H1 (cell line): ENCODE results near the gene CYP27C1.

Experiments
- SUZ12 ChIP-seq: fragments of 200-600 bp; sonication (generic); IDR thresholded peaks from 2 replicates; pipeline ENCODE4 v1.6.1; 2012; ENCODE audit warnings: mild to moderate bottlenecking, inconsistent platforms, low read length, moderate library complexity, mixed read lengths
- TF ChIP-seq, protein P1 (sequence below), 3 experiments: IDR thresholded peaks; 1 replicate in 2 of 3; 2 replicates in 1 of 3; pipeline versions ENCODE4 v1.5.1 to v1.6.1; 2011; ENCODE audit warnings: low read length in 3 of 3, mild to moderate bottlenecking in 3 of 3, inconsistent platforms in 2 of 3, low read depth in 1 of 3, moderate library complexity in 1 of 3; ENCODE audit not compliant: insufficient read depth in 1 of 3; ENCODE audit errors: control extremely low read depth in 1 of 3

DNA sequence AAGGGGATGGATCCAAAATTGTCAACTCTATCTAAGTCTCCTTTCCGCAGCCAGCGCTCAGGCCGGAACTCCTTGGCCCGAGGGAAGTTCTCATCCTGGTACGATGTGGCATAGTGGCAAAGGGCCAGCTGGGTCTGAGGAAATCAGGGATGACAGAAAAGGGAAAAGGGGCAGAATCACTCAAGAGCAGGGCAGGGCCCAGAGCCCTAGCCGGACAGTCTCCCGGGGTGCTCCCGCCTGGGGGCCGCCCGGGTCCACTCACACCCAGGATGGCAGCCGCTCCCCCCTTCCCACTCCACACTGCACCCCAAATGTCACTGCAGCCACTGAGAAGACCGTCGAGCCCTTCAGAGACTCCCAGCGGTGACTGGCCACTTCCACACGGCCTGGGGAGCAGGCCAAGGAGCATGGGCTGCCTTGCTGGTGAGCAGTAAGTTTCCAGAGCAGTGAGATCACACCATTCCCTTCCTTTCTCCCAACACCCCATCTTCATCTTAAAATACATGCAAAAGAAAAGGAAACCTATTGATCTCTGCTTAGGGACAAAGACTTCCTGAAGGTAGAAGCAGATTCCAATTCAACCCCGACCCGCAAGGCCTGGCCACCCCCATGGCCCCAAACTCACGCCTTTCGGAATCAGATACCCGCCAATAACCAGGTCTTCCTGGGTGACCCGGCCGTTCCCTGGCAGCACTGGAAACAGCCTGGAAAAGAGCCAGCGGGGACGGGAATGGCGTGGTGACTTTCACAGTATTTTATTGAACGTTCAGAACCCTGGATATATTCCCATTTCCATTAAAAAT lies 26.7 kb downstream of the CYP27C1 start:
- TF ChIP-seq SUZ12, result no peak
- TF ChIP-seq, protein P1, sequence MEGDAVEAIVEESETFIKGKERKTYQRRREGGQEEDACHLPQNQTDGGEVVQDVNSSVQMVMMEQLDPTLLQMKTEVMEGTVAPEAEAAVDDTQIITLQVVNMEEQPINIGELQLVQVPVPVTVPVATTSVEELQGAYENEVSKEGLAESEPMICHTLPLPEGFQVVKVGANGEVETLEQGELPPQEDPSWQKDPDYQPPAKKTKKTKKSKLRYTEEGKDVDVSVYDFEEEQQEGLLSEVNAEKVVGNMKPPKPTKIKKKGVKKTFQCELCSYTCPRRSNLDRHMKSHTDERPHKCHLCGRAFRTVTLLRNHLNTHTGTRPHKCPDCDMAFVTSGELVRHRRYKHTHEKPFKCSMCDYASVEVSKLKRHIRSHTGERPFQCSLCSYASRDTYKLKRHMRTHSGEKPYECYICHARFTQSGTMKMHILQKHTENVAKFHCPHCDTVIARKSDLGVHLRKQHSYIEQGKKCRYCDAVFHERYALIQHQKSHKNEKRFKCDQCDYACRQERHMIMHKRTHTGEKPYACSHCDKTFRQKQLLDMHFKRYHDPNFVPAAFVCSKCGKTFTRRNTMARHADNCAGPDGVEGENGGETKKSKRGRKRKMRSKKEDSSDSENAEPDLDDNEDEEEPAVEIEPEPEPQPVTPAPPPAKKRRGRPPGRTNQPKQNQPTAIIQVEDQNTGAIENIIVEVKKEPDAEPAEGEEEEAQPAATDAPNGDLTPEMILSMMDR (IDR thresholded peaks at IDR 0.05; ENCODE audit: control extremely low read depth in 1 of 3, insufficient read depth in 1 of 3, low read depth in 1 of 3, low read length in 3 of 3), result no peak
